Stimulated activated effector memory CD8-positive, alpha-beta T cell treated with anti-CD3 and anti-CD28 coated beads, Interleukin-12 subunit alpha, Interleukin-12 subunit beta, amount 100 ng/mL, for 72 hours (primary cell): ENCODE results near the gene TIMM13.
"Not testable (repeated sequence)": the region's sequence is repeated elsewhere in the genome, so short reads cannot be mapped to it uniquely, and the experiment has no call there.

Experiments
- ATAC-seq: fragments of 150-1000 bp; cut with Tn5 transposase; 2 replicates; pipeline ENCODE4 v1.10.0; 2021
- DNase-seq, 2 donors: peaks; one replicate each; pipeline ENCODE4 v3.0.0; 2021 to 2022; ENCODE audit warnings: low spot score in 2 of 2
- H3K27ac Mint-ChIP-seq: one replicate; pipeline ENCODE4 v1.8.0; 2022; ENCODE audit warnings: mild to moderate bottlenecking, mixed read lengths
- H3K36me3 Mint-ChIP-seq: one replicate; pipeline ENCODE4 v1.8.0; 2022; ENCODE audit warnings: mild to moderate bottlenecking, mixed read lengths
- H3K4me1 Mint-ChIP-seq: one replicate; pipeline ENCODE4 v1.8.0; 2022; ENCODE audit warnings: mixed read lengths
- H3K4me3 Mint-ChIP-seq: one replicate; pipeline ENCODE4 v1.8.0; 2022; ENCODE audit warnings: mild to moderate bottlenecking, mixed read lengths
- H3K9me3 Mint-ChIP-seq: one replicate; pipeline ENCODE4 v1.8.0; 2022; ENCODE audit warnings: mixed read lengths

TIMM13 gene

DNA sequence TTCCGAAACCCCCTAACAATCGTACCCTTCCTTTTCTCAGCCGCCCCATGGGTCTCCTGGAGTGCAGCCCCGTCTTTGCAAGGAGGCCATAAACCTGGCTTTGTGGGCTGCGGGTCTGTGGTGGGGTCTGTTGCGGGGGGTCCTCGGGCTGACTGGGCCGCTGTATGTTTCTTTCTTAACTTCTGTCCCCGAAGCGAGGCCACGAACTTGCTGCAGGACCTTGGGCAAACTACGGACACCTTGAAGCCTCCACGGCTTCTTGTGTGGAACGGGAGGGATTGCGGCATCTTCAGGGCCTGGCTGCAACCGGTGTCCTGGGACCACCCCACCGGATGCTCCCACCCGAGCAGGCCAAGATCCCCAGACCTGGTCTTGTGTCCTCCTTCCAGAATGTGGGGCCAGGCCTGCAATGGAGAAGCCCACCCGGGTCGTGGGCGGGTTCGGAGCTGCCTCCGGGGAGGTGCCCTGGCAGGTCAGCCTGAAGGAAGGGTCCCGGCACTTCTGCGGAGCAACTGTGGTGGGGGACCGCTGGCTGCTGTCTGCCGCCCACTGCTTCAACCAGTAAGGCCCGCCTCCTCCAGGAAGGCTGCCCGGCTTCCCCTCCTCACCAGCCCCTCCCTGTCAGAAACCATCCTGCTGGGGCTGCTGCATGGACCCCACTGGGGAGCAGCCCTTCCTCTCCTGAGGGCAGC lies 12.0 kb downstream of the TIMM13 start:
- Mint-ChIP-seq H3K36me3 (peaks cover 5% of the 10 kb centered on the region), H3K9me3 (no peaks in the 10 kb centered on the region), H3K27ac (no peak overlapping the region), H3K4me1 (peaks cover 5% of the 10 kb centered on the region), H3K4me3 (no peak overlapping the region)
- ATAC-seq (no peak), DNase-seq (no peak)

DNA sequence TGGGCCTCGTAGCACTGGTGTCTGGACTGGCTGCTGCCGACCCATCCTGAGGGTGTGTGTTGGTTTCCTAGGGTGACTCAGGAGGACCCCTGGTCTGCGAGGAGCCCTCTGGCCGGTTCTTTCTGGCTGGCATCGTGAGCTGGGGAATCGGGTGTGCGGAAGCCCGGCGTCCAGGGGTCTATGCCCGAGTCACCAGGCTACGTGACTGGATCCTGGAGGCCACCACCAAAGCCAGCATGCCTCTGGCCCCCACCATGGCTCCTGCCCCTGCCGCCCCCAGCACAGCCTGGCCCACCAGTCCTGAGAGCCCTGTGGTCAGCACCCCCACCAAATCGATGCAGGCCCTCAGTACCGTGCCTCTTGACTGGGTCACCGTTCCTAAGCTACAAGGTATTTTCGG lies 13.8 kb downstream of the TIMM13 start:
- Mint-ChIP-seq H3K4me3 (no peak overlapping the region), H3K4me1 (peaks cover 5% of the 10 kb centered on the region), H3K9me3 (no peaks in the 10 kb centered on the region), H3K27ac (no peak overlapping the region), H3K36me3 (no peaks in the 10 kb centered on the region)
- DNase-seq (no peak), ATAC-seq (no peak)

DNA sequence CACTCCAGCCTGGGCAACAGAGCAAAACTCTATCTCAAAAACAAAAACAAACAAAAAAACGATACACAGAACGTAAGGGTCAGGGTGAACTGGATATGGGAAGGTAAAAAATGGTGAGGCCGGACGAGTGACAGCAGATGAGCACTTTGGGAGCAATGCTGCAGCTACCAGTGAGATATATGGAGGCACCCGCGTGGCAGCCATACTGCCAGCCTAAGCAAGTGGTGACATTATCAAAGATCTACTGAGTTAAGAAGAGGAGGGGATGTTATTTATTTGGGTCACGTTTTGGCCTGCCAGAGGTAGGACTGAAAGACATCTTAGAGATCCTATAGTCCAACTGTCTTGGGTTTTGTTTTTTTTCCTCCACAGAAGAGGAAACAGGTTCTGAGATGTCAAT lies 14.2 kb downstream of the TIMM13 start:
- Mint-ChIP-seq H3K9me3 (no peaks in the 10 kb centered on the region), H3K27ac (no peak overlapping the region), H3K4me3 (no peak overlapping the region), H3K4me1 (peaks cover 5% of the 10 kb centered on the region), H3K36me3 (no peaks in the 10 kb centered on the region)
- no peak for DNase-seq
- ATAC-seq, result no peak

- Mint-ChIP-seq H3K4me3 (no peak overlapping the region), H3K4me1 (peaks cover 5% of the 10 kb centered on the region), H3K36me3 (no peaks in the 10 kb centered on the region), H3K27ac (no peak overlapping the region), H3K9me3 (no peaks in the 10 kb centered on the region)
- ATAC-seq (no peak), DNase-seq (no peak)
Measured at GRCh38 chr19:2412449-2412848, 14.9 kb downstream of the TIMM13 start.

DNA sequence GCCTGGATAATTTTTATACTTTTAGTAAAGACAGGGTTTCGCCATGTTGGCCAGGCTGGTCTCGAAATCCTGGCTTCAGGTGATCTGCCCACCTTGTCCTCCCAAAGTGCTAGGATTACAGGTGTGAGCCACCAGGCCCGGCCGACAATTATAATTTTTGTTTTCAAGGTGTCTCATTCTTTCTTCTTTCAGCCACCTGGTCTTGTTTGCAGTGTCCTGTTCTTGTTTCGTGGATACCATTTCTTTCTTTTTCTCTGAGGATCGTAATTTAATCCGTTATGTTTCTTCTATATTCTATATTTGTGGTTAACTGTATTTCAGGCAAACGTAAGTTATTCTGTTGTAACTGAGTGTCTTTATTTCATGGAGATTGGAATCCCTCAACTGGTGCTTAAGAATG lies 15.7 kb downstream of the TIMM13 start:
- ATAC-seq (no peak), DNase-seq (no peak)
- Mint-ChIP-seq H3K36me3 (no peaks in the 10 kb centered on the region), H3K4me3 (no peak overlapping the region), H3K27ac (no peak overlapping the region), H3K9me3 (no peaks in the 10 kb centered on the region), H3K4me1 (peaks cover 5% of the 10 kb centered on the region)

DNA sequence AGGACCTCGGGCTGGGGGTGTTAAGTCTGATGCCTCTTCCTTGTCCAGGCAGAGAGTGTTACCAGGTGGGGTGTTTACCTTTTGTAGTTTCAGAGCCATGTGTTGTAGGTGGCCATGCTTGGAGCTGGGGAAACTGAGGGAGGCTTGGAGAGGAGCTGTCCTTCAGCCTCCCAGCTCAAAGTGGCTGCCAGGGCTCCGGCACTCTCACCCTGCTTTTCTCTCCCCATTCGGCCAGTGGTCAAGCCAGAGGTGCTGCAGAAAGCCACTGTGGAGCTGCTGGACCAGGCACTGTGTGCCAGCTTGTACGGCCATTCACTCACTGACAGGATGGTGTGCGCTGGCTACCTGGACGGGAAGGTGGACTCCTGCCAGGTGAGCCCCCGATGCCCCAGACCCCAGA lies 17.4 kb downstream of the TIMM13 start:
- no peaks in the 10 kb centered on the region for H3K36me3 Mint-ChIP-seq
- H3K27ac Mint-ChIP-seq, result no peak overlapping the region
- no peak overlapping the region for H3K4me3 Mint-ChIP-seq
- peaks cover 5% of the 10 kb centered on the region for H3K4me1 Mint-ChIP-seq
- ATAC-seq (no peak), DNase-seq (no peak)
- no peaks in the 10 kb centered on the region for H3K9me3 Mint-ChIP-seq

DNA sequence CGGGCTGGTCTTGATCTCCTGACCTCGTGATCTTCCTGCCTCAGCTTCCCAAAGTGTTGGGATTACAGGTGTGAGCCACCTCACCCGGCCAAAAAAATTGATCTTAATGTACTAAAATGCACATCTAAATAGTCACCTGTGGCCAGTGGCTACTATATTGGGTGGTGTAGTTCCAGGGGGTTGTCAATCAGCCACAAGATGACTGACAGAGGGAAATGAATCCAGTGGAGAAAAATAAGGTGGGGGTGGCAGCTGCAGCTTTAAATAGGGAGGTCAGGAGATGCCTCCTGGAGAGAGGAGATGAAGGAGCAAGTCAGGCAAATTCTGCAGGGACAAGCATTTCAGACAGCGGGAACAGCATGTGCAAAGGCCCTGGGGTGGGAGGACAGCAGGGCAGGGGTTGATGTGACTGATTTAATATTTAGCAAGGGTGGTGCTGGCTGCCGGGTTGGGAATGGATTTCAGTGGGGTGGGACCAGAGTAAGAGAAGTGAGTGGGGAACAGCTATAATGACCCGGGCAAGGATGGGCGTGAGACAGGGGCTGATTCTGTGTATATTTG lies 18.0 kb downstream of the TIMM13 start:
- no peaks in the 10 kb centered on the region for H3K9me3 Mint-ChIP-seq
- peaks cover 5% of the 10 kb centered on the region for H3K4me1 Mint-ChIP-seq
- no peak overlapping the region for H3K27ac Mint-ChIP-seq
- ATAC-seq (no peak), DNase-seq (no peak)
- H3K36me3 Mint-ChIP-seq, result no peaks in the 10 kb centered on the region
- H3K4me3 Mint-ChIP-seq, result no peak overlapping the region

DNA sequence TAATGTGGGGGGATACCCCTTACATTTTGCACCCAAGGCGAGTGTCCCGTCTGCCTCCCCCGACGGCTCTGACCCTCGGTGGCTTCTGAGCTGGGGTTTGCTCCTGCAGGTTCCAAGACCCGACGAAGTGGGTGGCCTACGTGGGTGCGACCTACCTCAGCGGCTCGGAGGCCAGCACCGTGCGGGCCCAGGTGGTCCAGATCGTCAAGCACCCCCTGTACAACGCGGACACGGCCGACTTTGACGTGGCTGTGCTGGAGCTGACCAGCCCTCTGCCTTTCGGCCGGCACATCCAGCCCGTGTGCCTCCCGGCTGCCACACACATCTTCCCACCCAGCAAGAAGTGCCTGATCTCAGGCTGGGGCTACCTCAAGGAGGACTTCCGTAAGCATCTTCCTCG lies 19.1 kb downstream of the TIMM13 start:
- Mint-ChIP-seq H3K4me1 (peaks cover 5% of the 10 kb centered on the region), H3K36me3 (no peaks in the 10 kb centered on the region), H3K9me3 (no peaks in the 10 kb centered on the region), H3K27ac (no peak overlapping the region), H3K4me3 (no peak overlapping the region)
- no peak for DNase-seq
- ATAC-seq, result no peak

GRCh38 chr19:2399582-2399981 lies 27.8 kb downstream of the TIMM13 start:
- H3K4me1 Mint-ChIP-seq, result no peaks in the 10 kb centered on the region
- no peak overlapping the region for H3K27ac Mint-ChIP-seq
- no peaks in the 10 kb centered on the region for H3K9me3 Mint-ChIP-seq
- ATAC-seq, result no peak
- no peaks in the 10 kb centered on the region for H3K36me3 Mint-ChIP-seq
- no peak overlapping the region for H3K4me3 Mint-ChIP-seq
- no peak for DNase-seq

DNA sequence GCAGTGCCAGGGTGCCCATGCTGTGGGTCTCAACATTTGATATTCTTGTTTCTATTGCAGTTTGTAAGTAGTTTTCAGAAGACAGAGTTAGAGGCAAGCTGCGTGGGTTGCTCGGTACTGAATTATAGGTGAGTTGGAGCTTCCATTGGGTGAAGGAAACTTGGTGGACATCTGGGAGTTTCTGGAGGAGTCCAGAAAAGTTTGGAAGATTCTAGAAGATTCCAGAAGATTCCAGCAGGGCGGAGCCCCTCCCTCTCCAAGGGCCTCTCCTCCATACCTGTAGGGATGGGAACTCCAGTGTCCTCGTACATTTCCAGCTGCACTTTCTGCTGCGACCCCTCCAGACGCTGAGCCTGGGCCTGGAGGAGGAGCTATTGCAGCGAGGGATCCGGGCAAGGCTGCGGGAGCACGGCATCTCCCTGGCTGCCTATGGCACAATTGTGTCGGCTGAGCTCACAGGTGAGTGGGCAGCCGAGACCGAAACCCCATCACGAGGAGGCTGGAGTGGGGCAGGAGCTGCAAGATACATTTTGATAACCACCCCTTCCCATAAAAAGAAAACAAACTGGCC lies 28.6 kb downstream of the TIMM13 start:
- DNase-seq (no peak), ATAC-seq (no peak)
- Mint-ChIP-seq H3K4me1 (no peaks in the 10 kb centered on the region), H3K27ac (no peak overlapping the region), H3K4me3 (no peak overlapping the region), H3K36me3 (no peaks in the 10 kb centered on the region), H3K9me3 (no peaks in the 10 kb centered on the region)

- DNase-seq, H3K4me1 Mint-ChIP-seq, H3K36me3 Mint-ChIP-seq, H3K4me3 Mint-ChIP-seq, ATAC-seq, H3K27ac Mint-ChIP-seq, H3K9me3 Mint-ChIP-seq: not testable (repeated sequence)
Measured at GRCh38 chr19:2397173-2397572, 30.2 kb downstream of the TIMM13 start.

DNA sequence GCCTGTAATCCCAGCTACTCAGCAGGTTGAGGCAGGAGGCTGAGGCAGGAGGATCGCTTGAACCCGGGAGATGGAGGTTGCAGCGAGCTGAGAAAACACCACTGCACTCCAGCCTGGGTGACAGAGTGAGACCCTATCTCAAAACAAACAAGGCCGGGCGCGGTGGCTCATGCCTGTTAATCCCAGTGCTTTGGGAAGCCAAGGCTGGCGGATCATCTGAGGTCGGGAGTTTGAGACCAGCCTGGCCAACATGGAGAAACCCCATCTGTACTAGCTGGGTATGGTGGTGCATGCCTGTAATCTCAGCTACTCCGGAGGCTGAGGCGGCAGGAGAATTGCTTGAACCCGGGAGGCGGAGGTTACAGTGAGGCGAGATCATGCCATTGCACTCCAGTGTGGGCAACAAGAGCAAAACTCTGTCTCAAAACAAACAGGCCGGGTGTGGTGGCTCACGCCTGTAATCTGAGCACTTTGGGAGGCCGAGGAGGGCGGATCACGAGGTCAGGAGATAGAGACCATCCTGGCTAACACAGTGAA lies 32.0 kb downstream of the TIMM13 start:
- DNase-seq, H3K4me1 Mint-ChIP-seq, H3K27ac Mint-ChIP-seq, ATAC-seq, H3K9me3 Mint-ChIP-seq, H3K4me3 Mint-ChIP-seq, H3K36me3 Mint-ChIP-seq: not testable (repeated sequence)

DNA sequence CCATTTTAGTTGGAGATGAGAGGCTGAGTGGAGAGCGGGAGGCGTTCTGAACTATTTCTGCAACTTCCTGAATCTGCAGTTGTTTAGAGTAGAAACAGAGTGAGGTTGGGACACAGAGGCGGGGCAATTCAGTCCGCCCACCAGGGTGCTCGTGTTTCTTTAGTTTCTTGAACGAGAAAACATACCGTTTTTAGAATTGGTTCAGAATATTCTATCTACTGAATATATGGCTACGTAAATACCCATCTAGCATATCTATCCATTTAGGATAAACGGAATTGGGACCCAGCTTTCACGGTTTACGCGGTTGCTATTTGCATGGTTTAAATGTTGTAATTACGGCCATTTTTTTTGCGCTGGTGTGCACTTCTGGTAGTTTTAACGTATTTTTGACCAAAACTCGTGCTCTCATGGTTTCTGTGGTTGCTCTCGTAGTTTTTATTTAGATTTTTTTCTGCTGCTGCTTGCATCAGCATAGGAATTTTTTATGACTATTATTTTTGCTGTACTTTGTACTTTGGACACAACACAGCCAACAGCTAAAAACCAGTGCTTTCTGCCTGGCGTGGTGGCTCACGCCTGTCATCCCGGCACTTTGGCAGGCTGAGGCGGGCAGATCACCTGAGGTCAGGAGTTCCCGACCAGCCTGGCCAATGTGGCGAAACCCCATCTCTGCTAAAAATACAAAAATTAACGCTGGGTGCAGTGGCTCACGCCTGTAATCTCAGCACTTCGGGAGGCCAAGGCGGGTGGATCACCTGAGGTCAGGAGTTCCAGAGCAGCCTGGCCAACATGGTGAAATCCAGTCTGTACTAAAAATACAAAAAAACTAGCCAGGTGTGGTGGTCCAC lies 32.7 kb downstream of the TIMM13 start:
- no peaks in the 10 kb centered on the region for H3K36me3 Mint-ChIP-seq
- peaks cover 6% of the 10 kb centered on the region for H3K4me1 Mint-ChIP-seq
- no peak overlapping the region for H3K4me3 Mint-ChIP-seq
- DNase-seq (no peak), ATAC-seq (no peak)
- no peaks in the 10 kb centered on the region for H3K9me3 Mint-ChIP-seq
- H3K27ac Mint-ChIP-seq, result no peak overlapping the region

DNA sequence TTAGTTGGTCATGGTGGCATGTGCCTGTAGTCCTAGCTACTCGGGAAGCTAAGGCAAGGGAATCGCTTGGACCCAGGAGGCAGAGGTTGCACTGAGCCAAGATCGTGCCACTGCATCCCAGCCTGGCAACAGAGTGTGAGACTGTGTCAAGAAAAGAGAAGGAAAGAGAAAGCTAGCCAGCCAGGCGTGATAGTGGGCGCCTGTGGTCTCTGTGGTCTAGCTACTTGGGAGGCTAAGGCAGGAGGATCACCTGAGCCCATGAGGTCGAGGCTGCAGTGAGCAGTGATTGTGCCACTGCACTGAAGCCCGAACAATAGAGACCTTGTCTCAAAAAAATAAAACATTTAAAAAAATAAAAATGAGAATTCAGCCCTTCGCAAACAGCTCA lies 33.3 kb downstream of the TIMM13 start:
- Mint-ChIP-seq H3K36me3 (no peaks in the 10 kb centered on the region), H3K9me3 (no peaks in the 10 kb centered on the region), H3K4me3 (no peak overlapping the region), H3K4me1 (peaks cover 6% of the 10 kb centered on the region), H3K27ac (no peak overlapping the region)
- DNase-seq (no peak), ATAC-seq (no peak)

DNA sequence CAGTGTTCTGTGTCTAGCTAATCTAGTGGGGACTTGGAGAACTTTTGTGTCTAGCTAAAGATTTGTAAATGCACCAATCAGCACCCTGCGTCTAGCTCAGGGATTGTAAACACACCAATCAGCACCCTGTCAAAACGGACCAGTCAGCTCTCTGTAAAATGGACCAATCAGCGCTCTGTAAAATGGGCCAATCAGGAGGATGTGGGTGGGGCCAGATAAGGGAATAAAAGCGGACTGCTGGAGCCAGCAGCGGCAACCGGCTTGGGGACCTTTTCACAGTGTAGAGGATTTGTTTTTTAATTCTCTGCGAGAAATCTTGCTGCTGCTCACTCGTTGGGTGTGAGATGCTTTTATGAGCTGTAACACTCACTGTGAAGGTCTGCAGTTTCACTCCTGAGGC lies 34.5 kb downstream of the TIMM13 start:
- not testable (repeated sequence) for DNase-seq, H3K4me3 Mint-ChIP-seq, ATAC-seq, H3K9me3 Mint-ChIP-seq, H3K4me1 Mint-ChIP-seq, H3K27ac Mint-ChIP-seq, H3K36me3 Mint-ChIP-seq
